Upper lobe of right lung (tissue), 1 donor: Measurements from ENCODE around the gene DNAJC27. TPM values are rescaled to one million over a fixed set of nuclear protein-coding genes. Genes with fewer than 3 reads are reported as not detected.
A peak's percentile ranks its signal among the peaks of the same experiment; 100 is the strongest.

ENCODE experiments used
- ATAC-seq: fragments of 200-7000 bp; cut with Tn5 transposase; one replicate; pipeline ENCODE4 v1.9.1; 2020; ENCODE audit warnings: mild to moderate bottlenecking, moderate library complexity
- DNase-seq: peaks from one replicate; pipeline ENCODE4 v3.0.0-alpha.2; 2020
- H3K27ac ChIP-seq: fragments of 200-600 bp; one replicate; pipeline ENCODE4 v1.8.0; 2022
- H3K27me3 ChIP-seq: fragments of 200-600 bp; one replicate; pipeline ENCODE4 v1.8.0; 2022; ENCODE audit warnings: mild to moderate bottlenecking
- H3K36me3 ChIP-seq: fragments of 200-600 bp; one replicate; pipeline ENCODE4 v1.8.0; 2022
- H3K4me1 ChIP-seq: fragments of 200-600 bp; one replicate; pipeline ENCODE4 v1.8.0; 2022
- H3K4me3 ChIP-seq: fragments of 200-600 bp; one replicate; pipeline ENCODE4 v1.8.0; 2022; ENCODE audit warnings: mild to moderate bottlenecking
- H3K9me3 ChIP-seq: fragments of 200-600 bp; one replicate; pipeline ENCODE4 v1.8.0; 2022
- CTCF ChIP-seq: fragments of 200-600 bp; IDR thresholded peaks from one replicate; pipeline ENCODE4 v1.8.0; 2022; ENCODE audit warnings: antibody characterized with exemption
- intact Hi-C: fragments of 100-400 bp; cut with DNase I; formaldehyde crosslinking; loops from one replicate; pipeline ENCODE4 v1.11.0; 2022
- total RNA-seq: library from RNA; stranded (reverse); fragmentation: NEBNext Ultra II Directional; extraction: Animal tissue kit (Norgen Biotek cat#: 25700); gene quantifications from one replicate; pipeline ENCODE4 v1.2.1, GENCODE V29; 2021
- donor health status: DM: no; HTN: yes; CAD: no; lungs with severe emphysema.

The DNAJC27 gene
- total RNA-seq, 1 donor from 2014 or later = 7.5 TPM

- TF ChIP-seq CTCF = no peak
- intact Hi-C loops = no loop called here
- Histone ChIP-seq H3K9me3 (no peaks in the 10 kb centered on the region), H3K27ac (no peak overlapping the region), H3K4me3 (no peak overlapping the region), H3K4me1 (peaks cover 13% of the 10 kb centered on the region), H3K36me3 (no peaks in the 10 kb centered on the region), H3K27me3 (no peaks in the 10 kb centered on the region)
- DNase-seq = no peak
- ATAC-seq = no peak
Observed at GRCh38 chr2:24924266-24924665, 47.5 kb downstream of the DNAJC27 start.

- TF ChIP-seq CTCF = no peak
- DNase-seq = no peak
- H3K27me3 ChIP-seq = no peaks in the 10 kb centered on the region
- no peaks in the 10 kb centered on the region for H3K36me3 ChIP-seq
- H3K9me3 ChIP-seq = no peaks in the 10 kb centered on the region
- no peak for ATAC-seq
- intact Hi-C loops = no loop called here
- peaks cover 19% of the 10 kb centered on the region for H3K4me1 ChIP-seq
- no peak overlapping the region for H3K4me3 ChIP-seq
- no peak overlapping the region for H3K27ac ChIP-seq
Observed at GRCh38 chr2:24923106-24923505, 48.6 kb downstream of the DNAJC27 start.

GRCh38 chr2:24922556-24922955 is 49.2 kb downstream of the DNAJC27 start:
- DNase-seq (no peak), ATAC-seq (no peak)
- Histone ChIP-seq H3K4me3 (no peak overlapping the region), H3K36me3 (no peaks in the 10 kb centered on the region), H3K4me1 (peaks cover 19% of the 10 kb centered on the region), H3K27me3 (no peaks in the 10 kb centered on the region), H3K27ac (no peak overlapping the region), H3K9me3 (no peaks in the 10 kb centered on the region)
- TF ChIP-seq CTCF = no peak
- intact Hi-C loops = no loop called here

GRCh38 chr2:24920809-24921441 is 50.8 kb downstream of the DNAJC27 start:
- Histone ChIP-seq H3K27ac (no peak overlapping the region), H3K4me1 (peaks cover 6% of the 10 kb centered on the region), H3K4me3 (peak overlapping the region; percentile 62), H3K36me3 (no peaks in the 10 kb centered on the region), H3K27me3 (no peaks in the 10 kb centered on the region), H3K9me3 (no peaks in the 10 kb centered on the region)
- ATAC-seq (no peak), DNase-seq (no peak)
- intact Hi-C loops = no loop called here
- TF ChIP-seq CTCF = no peak

- H3K27me3 ChIP-seq = no peaks in the 10 kb centered on the region
- DNase-seq = peak; percentile 78
- TF ChIP-seq CTCF = no peak
- no peaks in the 10 kb centered on the region for H3K9me3 ChIP-seq
- intact Hi-C loops = no loop called here
- H3K4me1 ChIP-seq = peaks cover 6% of the 10 kb centered on the region
- peak; percentile 73 for ATAC-seq
- peak within 1 kb of the TSS; percentile 62 for H3K4me3 ChIP-seq
- H3K36me3 ChIP-seq = no peaks in the 10 kb centered on the region
- no peak within 1 kb of the TSS for H3K27ac ChIP-seq
Observed at GRCh38 chr2:24920098-24920808, 51.5 kb downstream of the DNAJC27 start, which contains the start of gene ADCY3. Gene ADCY3 (minus strand): TSS chr2:24920237. CDS start chr2:24918987, 1,250 bp downstream.
